PFSK-1 (cell line): Measurements from ENCODE around the gene ZC3H13.

Source experiments
- FOXP2 ChIP-seq: optimal IDR thresholded peaks from 2 replicates; pipeline ENCODE3; 2011; ENCODE audit warnings: borderline replicate concordance, control low read depth, inconsistent platforms; ENCODE audit not compliant: insufficient read depth; ENCODE audit errors: extremely low read length, extremely low read depth
- POLR2AphosphoS5 ChIP-seq: IDR thresholded peaks from 2 replicates; pipeline ENCODE4 v1.6.1; 2012; ENCODE audit warnings: low read depth, mild to moderate bottlenecking, control low read depth, low read length, moderate library complexity
- REST ChIP-seq, 2 experiments: IDR thresholded peaks; 2 replicates each; pipeline versions ENCODE4 v1.6.1 to v1.8.0; 2011 to 2012; ENCODE audit warnings: low read depth in 2 of 2, low read length in 2 of 2, control low read depth in 1 of 2, inconsistent platforms in 1 of 2, mild to moderate bottlenecking in 1 of 2, moderate library complexity in 1 of 2; ENCODE audit not compliant: insufficient read depth in 1 of 2
- TAF1 ChIP-seq: IDR thresholded peaks from 2 replicates; pipeline ENCODE4 v1.6.1; 2012; ENCODE audit warnings: low read length, control low read depth, borderline replicate concordance; ENCODE audit not compliant: insufficient read depth

- no peak for TF ChIP-seq FOXP2
- TF ChIP-seq REST (IDR thresholded peaks at IDR 0.05; ENCODE audit: insufficient read depth in 1 of 2, low read depth in 2 of 2, low read length in 2 of 2), result no peak
- TF ChIP-seq POLR2AphosphoS5, result no peak
- no peak for TF ChIP-seq TAF1
These were observed 11.8 kb downstream of the ZC3H13 start for GRCh38 chr13:46040763-46041162.
